RPMI7951 (cell line): ENCODE results near the gene ALG9. TPM values are rescaled to one million over a fixed set of nuclear protein-coding genes. Genes with fewer than 3 reads are reported as not detected.
"Not testable (repeated sequence)": the region's sequence is repeated elsewhere in the genome, so short reads cannot be mapped to it uniquely, and the experiment has no call there.

ENCODE experiments used
- DNase-seq: peaks from one replicate; pipeline ENCODE4 v3.0.0-alpha.2; 2012; ENCODE audit warnings: low read depth
- total RNA-seq: library from RNA; depleted of rRNA; stranded (reverse); fragments of >200 nt; shearing (Covaris generic); gene quantifications from 2 replicates; pipeline ENCODE4 v1.2.3, GENCODE V29; 2014; rRNA removed

Gene ALG9
- 33.5 and 34.8 TPM in 2 replicates for total RNA-seq

GRCh38 chr11:111870886-111871692 lies at the start of gene ALG9:
Gene ALG9 (minus strand): TSS chr11:111871581. CDS start chr11:111871482, 99 bp downstream.
- DNase-seq: peak; percentile 87

- no peak for DNase-seq
These were observed 49.5 kb upstream of the ALG9 start for GRCh38 chr11:111920908-111921307.

GRCh38 chr11:111918390-111919256 lies 47.2 kb upstream of the ALG9 start, which contains the start of gene C11orf52:
Gene C11orf52 (plus strand): TSS chr11:111918913. CDS start chr11:111918973, 60 bp downstream.
- no peak for DNase-seq

GRCh38 chr11:111917788-111918187 lies 46.4 kb upstream of the ALG9 start:
- DNase-seq: no peak

- no peak for DNase-seq
These were observed 45.9 kb upstream of the ALG9 start for GRCh38 chr11:111917312-111917711.

GRCh38 chr11:111916768-111917167 lies 45.4 kb upstream of the ALG9 start:
- no peak for DNase-seq

GRCh38 chr11:111913997-111914396 lies 42.6 kb upstream of the ALG9 start:
- DNase-seq: peak; percentile 53

- no peak for DNase-seq
These were observed 41.9 kb upstream of the ALG9 start for GRCh38 chr11:111913031-111913861.

- DNase-seq: no peak
These were observed 41.2 kb upstream of the ALG9 start, which contains the start of gene HSPB2 for GRCh38 chr11:111912535-111912934. Gene HSPB2 (plus strand): TSS chr11:111912734. CDS start chr11:111912830, 96 bp downstream.

GRCh38 chr11:111911563-111912401 lies 40.4 kb upstream of the ALG9 start, which contains the start of gene CRYAB:
Gene CRYAB (minus strand): TSS chr11:111911770. CDS start chr11:111911724, 46 bp downstream.
- DNase-seq: peak; percentile 41

- no peak for DNase-seq
These were observed 39.5 kb upstream of the ALG9 start for GRCh38 chr11:111910676-111911562.

- no peak for DNase-seq
These were observed 38.0 kb upstream of the ALG9 start for GRCh38 chr11:111909378-111909777.

GRCh38 chr11:111908639-111909305 lies 37.4 kb upstream of the ALG9 start:
- no peak for DNase-seq

GRCh38 chr11:111906680-111907079 lies 35.3 kb upstream of the ALG9 start:
- DNase-seq: no peak

- DNase-seq: no peak
These were observed 34.0 kb upstream of the ALG9 start for GRCh38 chr11:111905411-111905810.

GRCh38 chr11:111886844-111887243 lies 15.5 kb upstream of the ALG9 start:
- no peak for DNase-seq

- no peak for DNase-seq
These were observed 14.7 kb upstream of the ALG9 start for GRCh38 chr11:111886032-111886431.

- DNase-seq: not testable (repeated sequence)
These were observed 13.7 kb upstream of the ALG9 start for GRCh38 chr11:111885053-111885452.

GRCh38 chr11:111882202-111882601 lies 10.8 kb upstream of the ALG9 start:
- no peak for DNase-seq
